HCT116 (cell line): ENCODE measurements around the gene SLC25A47.

Experiments used
- CTCF ChIP-seq, 3 experiments: fragments of 200-600 bp in 1 of 3; sonication (generic) in 1 of 3; IDR thresholded peaks in 2 of 3; conservative IDR thresholded peaks in 1 of 3; 2 replicates each; pipeline ENCODE4 v1.5.1; 2012 to 2017; ENCODE audit warnings: low read depth in 2 of 3, low read length in 2 of 3, antibody characterized with exemption in 1 of 3, borderline replicate concordance in 1 of 3, control low read depth in 1 of 3, mild to moderate bottlenecking in 1 of 3, mixed read lengths in 1 of 3, mixed run types in 1 of 3, moderate library complexity in 1 of 3; ENCODE audit not compliant: insufficient read depth in 1 of 3
- POLR2A ChIP-seq: IDR thresholded peaks from 2 replicates; pipeline ENCODE4 v1.7.0; 2011; ENCODE audit warnings: borderline replicate concordance; ENCODE audit not compliant: insufficient read depth, insufficient read length; ENCODE audit errors: extremely low read depth
- POLR2AphosphoS5 ChIP-seq: IDR thresholded peaks from 2 replicates; pipeline ENCODE4 v1.6.1; 2011; ENCODE audit warnings: mild to moderate bottlenecking, low read depth, low read length, moderate library complexity
- REST ChIP-seq: IDR thresholded peaks from 2 replicates; pipeline ENCODE4 v1.6.1; 2012; ENCODE audit warnings: low read depth
- SP1 ChIP-seq: IDR thresholded peaks from 2 replicates; pipeline ENCODE4 v1.6.1; 2012; ENCODE audit warnings: low read depth
- TCF7L2 ChIP-seq: IDR thresholded peaks from 2 replicates; pipeline ENCODE4 v1.7.0; 2011; ENCODE audit warnings: borderline replicate concordance, inconsistent platforms; ENCODE audit not compliant: insufficient read depth, insufficient read length; ENCODE audit errors: extremely low read depth
- ZFX ChIP-seq: fragments of 450-650 bp; IDR thresholded peaks from 2 replicates; pipeline ENCODE4 v1.6.1; 2017

GRCh38 chr14:100359881-100360280 lies 36.7 kb downstream of the SLC25A47 start:
- TF ChIP-seq POLR2A (no peak), POLR2AphosphoS5 (no peak), CTCF (IDR thresholded peaks at IDR 0.05 in 2 of 3, conservative IDR thresholded peaks at IDR 0.05 in 1 of 3; ENCODE audit: borderline replicate concordance in 1 of 3, insufficient read depth in 1 of 3, low read depth in 2 of 3, low read length in 2 of 3) (no peak), REST (no peak), ZFX (no peak), TCF7L2 (no peak), SP1 (no peak)
